Bronchial epithelial cell (primary cell): ENCODE data around the gene EPS15. TPM values are rescaled to one million over a fixed set of nuclear protein-coding genes. Genes with fewer than 3 reads are reported as not detected.
"Not testable (repeated sequence)": the region's sequence is repeated elsewhere in the genome, so short reads cannot be mapped to it uniquely, and the experiment has no call there.

ENCODE experiments used
- DNase-seq: peaks from one replicate; pipeline ENCODE4 v3.0.0-alpha.2; 2010; ENCODE audit warnings: low read depth
- FAIRE-seq: peaks from 2 replicates; lab custom pipeline; 2011; peaks lifted over from hg19 to GRCh38; lab: Jason Lieb, UNC
- H3K27me3 ChIP-seq: 2 replicates; pipeline ENCODE4 v1.5.1; 2011; ENCODE audit warnings: low read length; ENCODE audit not compliant: control insufficient read depth, insufficient read depth
- H3K36me3 ChIP-seq: 2 replicates; pipeline ENCODE4 v1.5.1; 2011; ENCODE audit warnings: low read length; ENCODE audit not compliant: control insufficient read depth, insufficient read depth
- H3K4me3 ChIP-seq: 2 replicates; pipeline ENCODE4 v1.5.1; 2011; ENCODE audit warnings: mild to moderate bottlenecking, low read depth, low read length, control low read depth
- CTCF ChIP-seq: IDR thresholded peaks from 2 replicates; pipeline ENCODE4 v1.5.1; 2011; ENCODE audit warnings: mild to moderate bottlenecking, moderate library complexity, low read length, control low read depth, inconsistent platforms; ENCODE audit not compliant: insufficient read depth, severe bottlenecking
- total RNA-seq: library from RNA; depleted of rRNA; stranded (reverse); fragments of >200 nt; gene quantifications from 2 replicates; pipeline ENCODE4 v1.2.1, GENCODE V29; 2014

EPS15 gene
- total RNA-seq, 1 donor from 2014 or later = 34.8 TPM

DNA sequence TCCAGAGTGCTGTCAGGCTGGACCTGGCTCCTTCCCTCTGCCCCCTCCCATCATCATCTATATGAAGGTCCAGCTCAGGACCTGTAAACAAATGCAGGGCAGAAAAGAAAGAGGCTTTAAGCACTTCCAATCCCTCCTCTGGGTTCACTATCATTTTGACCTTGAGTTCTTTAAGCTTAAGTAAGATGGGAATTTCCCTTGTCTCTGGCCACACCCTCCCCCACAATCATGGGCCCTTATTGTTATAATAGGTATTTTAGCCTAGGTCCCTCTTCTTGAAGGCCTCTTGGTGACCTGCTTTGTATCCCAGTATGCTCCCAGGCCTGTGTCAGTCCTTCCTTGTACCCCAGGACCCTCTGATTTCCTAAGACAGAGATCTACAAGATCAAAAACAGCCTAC, 45.1 kb upstream of the EPS15 start:
- no peaks in the 10 kb centered on the region for H3K27me3 ChIP-seq
- DNase-seq (peak; percentile 47), FAIRE-seq (no peak)
- H3K36me3 ChIP-seq = no peaks in the 10 kb centered on the region
- TF ChIP-seq CTCF = no peak
- no peak overlapping the region for H3K4me3 ChIP-seq

DNA sequence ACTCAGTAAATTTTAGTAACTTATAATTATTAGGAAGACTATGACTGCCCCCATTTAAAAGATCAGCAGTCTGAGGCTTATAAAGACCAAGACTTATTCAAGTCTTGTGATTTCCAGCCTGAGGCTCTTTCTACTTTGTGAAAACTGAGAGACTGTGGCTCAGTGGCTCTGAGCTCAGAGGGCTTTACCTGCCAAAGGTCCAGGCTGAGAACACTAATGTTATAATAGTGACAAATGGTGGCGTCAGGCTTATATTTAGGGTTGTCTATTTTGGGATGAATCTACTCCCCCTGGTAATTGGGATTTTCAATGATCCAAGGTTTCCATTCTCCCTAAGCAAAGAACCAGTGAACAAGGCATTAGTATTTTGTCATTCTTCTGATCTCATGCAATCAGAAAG, 42.6 kb upstream of the EPS15 start:
- TF ChIP-seq CTCF = no peak
- FAIRE-seq = no peak
- no peaks in the 10 kb centered on the region for H3K36me3 ChIP-seq
- H3K27me3 ChIP-seq = no peaks in the 10 kb centered on the region
- DNase-seq = no peak
- no peak overlapping the region for H3K4me3 ChIP-seq

GRCh38 chr1:51560895-51561294, 41.8 kb upstream of the EPS15 start:
- DNase-seq, H3K4me3 ChIP-seq, H3K36me3 ChIP-seq, H3K27me3 ChIP-seq, FAIRE-seq: not testable (repeated sequence)

- DNase-seq (no peak), FAIRE-seq (no peak)
- Histone ChIP-seq H3K36me3 (no peaks in the 10 kb centered on the region), H3K27me3 (no peaks in the 10 kb centered on the region), H3K4me3 (no peak overlapping the region)
- TF ChIP-seq CTCF = no peak
Observed at GRCh38 chr1:51560034-51560433, 41.0 kb upstream of the EPS15 start.

GRCh38 chr1:51559501-51559900, 40.4 kb upstream of the EPS15 start:
- no peak for DNase-seq
- no peak for FAIRE-seq
- no peak overlapping the region for H3K4me3 ChIP-seq
- no peaks in the 10 kb centered on the region for H3K36me3 ChIP-seq
- TF ChIP-seq CTCF = no peak
- H3K27me3 ChIP-seq = no peaks in the 10 kb centered on the region

DNA sequence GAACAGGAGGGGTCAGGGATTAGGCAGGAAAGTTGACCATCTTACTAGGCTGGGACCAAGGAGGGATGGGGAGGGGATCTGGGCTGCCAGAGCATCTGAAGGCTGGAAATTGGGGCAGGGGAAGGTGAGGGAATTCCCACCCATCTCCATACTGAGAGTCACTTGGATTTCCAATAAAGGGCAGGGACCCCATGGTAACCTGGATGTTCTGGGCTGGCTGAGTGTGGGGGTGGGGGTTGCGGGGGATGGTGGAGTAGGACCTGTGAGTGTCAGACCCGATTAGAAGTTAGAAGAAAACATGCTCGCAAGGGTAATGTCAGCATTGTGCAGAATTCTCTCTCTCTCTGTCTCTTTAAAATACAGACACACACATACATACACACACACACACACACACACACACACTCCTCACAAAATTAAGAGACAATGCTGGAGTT, 40.0 kb upstream of the EPS15 start:
- no peaks in the 10 kb centered on the region for H3K27me3 ChIP-seq
- TF ChIP-seq CTCF = no peak
- FAIRE-seq = no peak
- DNase-seq = no peak
- no peak overlapping the region for H3K4me3 ChIP-seq
- no peaks in the 10 kb centered on the region for H3K36me3 ChIP-seq
